ENCODE data around the gene ZSWIM5. TPM values are rescaled to one million over a fixed set of nuclear protein-coding genes. Genes with fewer than 3 reads are reported as not detected.
"Not testable (repeated sequence)": the region's sequence is repeated elsewhere in the genome, so short reads cannot be mapped to it uniquely, and the experiment has no call there.

The ZSWIM5 gene
- total RNA-seq, 1 experiment from 2014 or later = 2.9 TPM

GRCh38 chr1:45148209-45148825, 58.1 kb downstream of the ZSWIM5 start:
- no peak for DNase-seq (ENCODE audit: extremely low read depth, low read depth)

DNA sequence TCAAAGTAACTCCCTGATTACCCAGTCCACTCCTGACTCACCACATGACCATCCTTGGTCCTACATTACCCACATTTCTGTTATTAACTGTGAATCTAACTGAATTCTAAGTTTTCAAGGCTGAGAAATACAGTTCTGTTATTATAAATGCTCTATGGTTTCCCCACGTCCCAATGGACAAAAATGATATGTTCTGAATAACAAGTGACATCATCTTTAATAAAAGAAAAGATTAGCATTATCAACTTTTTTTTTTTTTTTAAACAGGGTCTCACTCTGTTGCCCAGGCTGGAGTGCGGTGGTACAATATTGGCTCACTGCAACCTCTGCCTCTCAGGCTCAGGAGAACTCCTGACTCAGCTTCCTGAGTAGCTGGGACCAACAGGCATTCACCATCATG, 59.6 kb downstream of the ZSWIM5 start:
- DNase-seq (ENCODE audit: extremely low read depth, low read depth) = no peak

GRCh38 chr1:45141247-45142003, 65.0 kb downstream of the ZSWIM5 start:
- no peak for DNase-seq (ENCODE audit: extremely low read depth, low read depth)

GRCh38 chr1:45136984-45137383, 69.4 kb downstream of the ZSWIM5 start:
- DNase-seq (ENCODE audit: extremely low read depth, low read depth) = no peak

DNA sequence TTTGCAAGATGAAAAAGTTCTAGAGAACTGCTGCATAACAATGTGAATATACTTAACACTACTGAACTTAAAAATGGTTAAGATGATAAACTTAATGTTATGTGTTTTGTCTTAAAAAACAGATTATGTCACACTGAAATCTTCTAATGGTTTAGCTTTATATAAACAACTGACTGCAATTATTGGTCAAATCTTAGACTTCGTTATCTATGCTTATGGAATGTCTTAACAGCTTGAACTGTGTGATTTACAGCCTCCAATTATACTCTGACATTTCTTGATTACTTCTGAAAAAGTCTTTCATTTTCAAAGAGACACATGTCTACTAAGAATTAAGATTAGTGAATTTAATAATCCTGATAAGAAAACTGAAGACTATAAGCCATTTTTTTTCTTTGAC, 71.1 kb downstream of the ZSWIM5 start:
- DNase-seq (ENCODE audit: extremely low read depth, low read depth) = no peak

DNA sequence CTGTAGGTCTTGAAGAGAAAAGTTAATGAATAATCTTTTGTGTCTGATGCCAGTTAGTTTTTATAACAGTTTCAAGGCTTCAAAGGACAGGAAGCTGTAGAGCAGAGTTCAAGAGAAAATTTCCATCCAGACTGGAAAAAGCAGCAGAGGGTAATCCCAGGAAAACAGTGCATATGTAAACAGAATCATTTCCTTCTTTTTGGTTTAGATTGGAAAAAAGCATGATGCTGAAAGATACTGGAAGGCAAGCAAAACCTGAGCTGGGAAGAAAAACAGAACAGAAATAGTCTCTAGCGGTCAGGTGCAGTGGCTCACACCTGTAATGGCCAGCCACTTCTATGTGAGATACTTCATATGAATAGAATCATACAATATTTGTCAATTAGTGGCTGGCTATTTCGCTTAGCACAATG, 71.9 kb downstream of the ZSWIM5 start:
- DNase-seq (ENCODE audit: extremely low read depth, low read depth) = no peak

- DNase-seq (ENCODE audit: extremely low read depth, low read depth) = not testable (repeated sequence)
These were observed 73.7 kb downstream of the ZSWIM5 start for GRCh38 chr1:45132719-45133118.

GRCh38 chr1:45123358-45123757, 83.0 kb downstream of the ZSWIM5 start:
- DNase-seq (ENCODE audit: extremely low read depth, low read depth) = no peak

- no peak for DNase-seq (ENCODE audit: extremely low read depth, low read depth)
These were observed 83.7 kb downstream of the ZSWIM5 start for GRCh38 chr1:45122724-45123123.

DNA sequence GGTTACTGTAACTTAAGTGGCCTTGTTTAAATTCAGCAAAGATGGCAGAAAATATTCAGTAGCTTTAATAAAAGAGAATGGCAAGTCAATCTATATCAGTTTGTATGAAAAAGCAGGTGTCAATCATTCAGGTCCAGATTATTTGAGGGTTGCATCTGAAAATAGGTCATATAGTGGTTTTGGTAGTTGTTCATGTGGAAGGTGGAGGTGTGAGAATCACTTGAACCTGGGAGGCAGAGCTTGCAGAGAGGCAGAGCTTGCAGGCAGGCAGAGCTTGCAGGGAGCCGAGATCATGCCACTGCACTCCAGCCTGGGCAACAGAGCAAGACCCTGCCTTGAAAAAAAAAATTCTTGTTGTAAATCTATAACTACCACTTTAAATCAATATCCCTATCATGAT, 88.6 kb downstream of the ZSWIM5 start:
- DNase-seq (ENCODE audit: extremely low read depth, low read depth) = no peak

- no peak for DNase-seq (ENCODE audit: extremely low read depth, low read depth)
These were observed 89.6 kb downstream of the ZSWIM5 start for GRCh38 chr1:45116820-45117219.

GRCh38 chr1:45116340-45116739, 90.1 kb downstream of the ZSWIM5 start:
- DNase-seq (ENCODE audit: extremely low read depth, low read depth) = no peak

GRCh38 chr1:45115198-45115597, 91.2 kb downstream of the ZSWIM5 start:
- DNase-seq (ENCODE audit: extremely low read depth, low read depth) = not testable (repeated sequence)

- no peak for DNase-seq (ENCODE audit: extremely low read depth, low read depth)
These were observed 93.7 kb downstream of the ZSWIM5 start for GRCh38 chr1:45112661-45113060.

DNA sequence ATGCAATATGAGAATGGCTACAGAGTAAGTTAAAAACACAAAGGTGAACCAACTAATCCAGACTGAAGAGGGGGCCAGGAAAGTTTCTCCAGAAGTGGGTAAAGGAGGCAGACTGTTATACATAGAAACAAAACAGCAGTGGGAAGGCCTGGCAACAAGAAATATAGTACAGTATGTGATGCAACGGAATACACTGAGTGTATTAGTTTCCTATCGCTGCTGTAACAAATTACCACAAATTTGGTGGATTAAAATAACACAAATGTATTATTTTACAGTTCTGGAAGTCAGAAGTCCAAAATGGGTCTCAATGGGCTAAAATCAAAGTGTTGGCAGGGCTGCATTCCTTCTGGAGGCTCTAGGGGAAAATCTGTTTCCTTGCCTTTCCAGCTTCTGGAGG, 95.2 kb downstream of the ZSWIM5 start:
- DNase-seq (ENCODE audit: extremely low read depth, low read depth) = no peak

DNA sequence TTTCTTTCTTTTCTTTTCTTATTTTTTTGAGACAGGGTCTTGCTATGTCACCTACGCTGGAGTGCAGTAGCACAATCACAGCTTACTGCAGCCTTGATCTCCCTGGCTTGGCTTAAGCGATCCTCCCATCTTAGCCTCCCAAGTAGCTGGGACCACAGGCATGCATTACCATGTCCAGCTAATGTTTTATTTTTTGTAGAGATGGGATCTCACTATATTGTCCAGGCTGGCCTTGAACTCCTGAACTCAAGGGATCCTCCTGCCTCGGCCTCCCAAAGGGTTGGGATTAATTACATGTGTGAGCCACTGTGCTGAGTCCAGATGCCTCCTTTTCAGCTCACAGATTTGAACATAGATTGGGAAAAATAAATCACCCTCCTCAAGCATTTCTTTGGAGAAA, 98.6 kb downstream of the ZSWIM5 start:
- no peak for DNase-seq (ENCODE audit: extremely low read depth, low read depth)

DNA sequence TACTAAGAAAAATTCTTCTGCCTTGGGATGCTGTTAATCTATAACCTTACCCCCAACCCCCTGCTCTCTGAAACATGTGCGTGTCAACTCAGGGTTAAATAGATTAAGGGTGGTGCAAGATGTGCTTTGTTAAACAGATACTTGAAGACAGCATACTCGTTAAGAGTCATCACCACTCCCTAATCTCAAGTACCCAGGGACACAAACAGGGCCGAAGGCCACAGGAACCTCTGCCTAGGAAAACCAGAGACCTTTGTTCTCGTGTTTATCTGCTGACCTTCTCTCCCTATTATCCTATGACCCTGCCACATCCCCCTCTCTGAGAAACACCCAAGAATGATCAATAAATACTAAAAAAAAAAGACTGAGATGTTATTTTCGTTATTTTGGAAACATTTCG, 99.5 kb downstream of the ZSWIM5 start:
- not testable (repeated sequence) for DNase-seq (ENCODE audit: extremely low read depth, low read depth)

DNA sequence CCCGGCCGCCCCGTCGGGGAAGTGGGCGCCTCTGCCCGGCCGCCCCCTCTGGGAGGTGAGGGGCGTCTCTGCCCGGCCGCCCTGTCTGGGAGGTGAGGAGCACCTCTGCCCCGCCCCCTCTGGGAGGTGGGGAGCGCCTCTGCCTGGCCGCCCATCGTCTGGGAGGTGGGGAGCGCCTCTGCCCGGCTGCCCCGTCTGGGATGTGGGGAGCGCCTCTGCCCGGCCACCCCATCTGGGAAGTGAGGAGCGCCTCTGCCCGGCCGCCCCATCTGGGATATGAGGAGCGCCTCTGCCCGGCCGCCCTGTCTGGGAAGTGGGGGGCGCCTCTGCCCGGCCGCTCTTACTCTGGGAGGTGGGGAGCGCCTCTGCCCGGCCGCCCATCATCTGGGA, 100.3 kb downstream of the ZSWIM5 start:
- not testable (repeated sequence) for DNase-seq (ENCODE audit: extremely low read depth, low read depth)

DNA sequence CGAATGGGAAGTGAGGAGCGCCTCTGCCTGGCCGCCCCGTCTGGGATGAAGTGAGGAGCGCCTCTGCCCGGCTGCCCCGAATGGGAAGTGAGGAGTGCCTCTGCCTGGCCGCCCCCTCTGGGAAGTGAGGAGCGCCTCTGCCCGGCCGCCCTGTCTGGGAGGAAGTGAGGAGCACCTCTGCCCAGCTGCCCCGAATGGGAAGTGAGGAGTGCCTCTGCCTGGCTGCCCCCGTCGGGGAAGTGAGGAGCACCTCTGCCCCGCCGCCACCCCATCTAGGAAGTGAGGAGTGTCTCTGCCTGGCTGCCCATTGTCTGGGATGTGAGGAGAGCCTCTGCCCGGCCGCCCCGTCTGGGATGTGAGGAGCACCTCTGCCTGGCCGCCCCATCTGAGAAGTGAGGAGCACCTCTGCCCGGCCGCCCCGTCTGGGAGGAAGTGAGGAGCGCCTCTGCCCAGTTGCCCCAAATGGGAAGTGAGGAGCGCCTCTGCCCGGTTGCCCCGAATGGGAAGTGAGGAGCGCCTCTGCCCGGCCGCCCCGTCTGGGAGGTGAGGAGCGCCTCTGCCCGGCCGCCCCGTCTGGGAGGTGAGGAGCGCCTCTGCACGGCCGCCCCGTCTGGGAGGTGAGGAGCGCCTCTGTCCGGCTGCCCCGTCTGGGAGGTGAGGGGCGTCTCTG, 100.8 kb downstream of the ZSWIM5 start:
- not testable (repeated sequence) for DNase-seq (ENCODE audit: extremely low read depth, low read depth)

GRCh38 chr1:45103534-45103933, 102.9 kb downstream of the ZSWIM5 start:
- DNase-seq (ENCODE audit: extremely low read depth, low read depth) = no peak

DNA sequence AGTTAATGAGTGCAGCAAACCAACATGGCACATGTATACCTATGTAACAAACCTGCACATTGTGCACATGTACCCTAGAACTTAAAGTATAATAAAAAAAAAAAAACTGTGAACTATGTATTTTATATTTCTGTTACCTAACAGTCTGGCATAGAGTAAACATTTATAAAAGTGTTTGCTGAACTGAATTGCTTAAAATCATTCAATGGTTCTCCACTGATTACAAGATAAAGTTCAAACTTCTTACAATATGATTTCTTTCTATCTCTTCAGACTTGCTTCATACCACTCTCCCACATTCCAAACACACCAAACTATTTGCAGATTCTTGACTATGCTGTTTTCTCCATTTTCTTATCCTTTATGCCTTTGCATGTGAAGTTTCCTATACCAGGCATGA, 104.5 kb downstream of the ZSWIM5 start:
- DNase-seq (ENCODE audit: extremely low read depth, low read depth) = no peak

DNA sequence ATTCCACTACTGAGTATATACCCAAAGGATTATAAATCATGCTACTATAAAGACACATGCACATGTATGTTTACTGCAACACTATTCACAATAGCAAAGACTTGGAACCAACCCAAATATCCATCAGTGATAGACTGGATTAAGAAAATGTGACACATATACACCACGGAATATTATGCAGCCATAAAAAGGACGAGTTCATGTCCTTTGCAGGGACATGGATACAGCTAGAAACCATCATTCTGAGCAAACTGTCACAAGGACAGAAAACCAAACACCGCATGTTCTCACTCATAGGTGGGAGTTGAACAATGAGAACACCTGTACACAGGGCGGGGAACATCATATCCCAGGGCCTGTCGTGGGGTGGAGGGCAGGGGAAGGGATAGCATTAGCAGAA, 104.9 kb downstream of the ZSWIM5 start:
- DNase-seq (ENCODE audit: extremely low read depth, low read depth) = not testable (repeated sequence)

Measured in NCI-H460 (cell line).